HEK293T (cell line): ENCODE data around the gene SCGB3A2.
"Not testable (repeated sequence)": the region's sequence is repeated elsewhere in the genome, so short reads cannot be mapped to it uniquely, and the experiment has no call there.

Experiments used
- BHLHE40 ChIP-seq: fragments of 450-650 bp; IDR thresholded peaks from 2 replicates; pipeline ENCODE4 v1.6.1; 2016; ENCODE audit warnings: mild to moderate bottlenecking, moderate library complexity, borderline replicate concordance
- CTBP1 ChIP-seq: fragments of 450-650 bp; IDR thresholded peaks from 2 replicates; pipeline ENCODE4 v1.6.1; 2016; ENCODE audit warnings: borderline replicate concordance
- ELF4 ChIP-seq: fragments of 450-650 bp; IDR thresholded peaks from 2 replicates; pipeline ENCODE4 v1.6.1; 2017; ENCODE audit warnings: antibody characterized with exemption
- FOXK2 ChIP-seq: fragments of 450-650 bp; IDR thresholded peaks from 2 replicates; pipeline ENCODE4 v1.6.1; 2016; ENCODE audit warnings: mild to moderate bottlenecking
- HDGF ChIP-seq: fragments of 450-650 bp; IDR thresholded peaks from 2 replicates; pipeline ENCODE4 v1.6.1; 2017; ENCODE audit warnings: antibody characterized with exemption, borderline replicate concordance
- NFRKB ChIP-seq: fragments of 450-650 bp; IDR thresholded peaks from 2 replicates; pipeline ENCODE4 v1.6.1; 2016; ENCODE audit warnings: mild to moderate bottlenecking, moderate library complexity
- PKNOX1 ChIP-seq: fragments of 450-650 bp; IDR thresholded peaks from 2 replicates; pipeline ENCODE4 v1.6.1; 2016
- SP1 ChIP-seq: fragments of 450-650 bp; IDR thresholded peaks from 2 replicates; pipeline ENCODE4 v1.6.1; 2017
- ZNF384 ChIP-seq: fragments of 450-650 bp; IDR thresholded peaks from 2 replicates; pipeline ENCODE4 v1.6.1; 2016

GRCh38 chr5:147869892-147870291 lies 8.6 kb upstream of the SCGB3A2 start:
- TF ChIP-seq PKNOX1, SP1, BHLHE40, ZNF384, CTBP1, HDGF, FOXK2, ELF4, NFRKB: not testable (repeated sequence)
